IMR-90 (cell line): Measurements from ENCODE around the gene CLEC16A. TPM values are rescaled to one million over a fixed set of nuclear protein-coding genes. Genes with fewer than 3 reads are reported as not detected.

Experiments
- ATAC-seq: fragments of 200-7000 bp; cut with Tn5 transposase; 2 replicates; pipeline ENCODE4 v1.9.1; 2020; ENCODE audit warnings: low read depth, mild to moderate bottlenecking, moderate library complexity
- BruUV-seq: library from RNA; stranded (reverse); fragments of 400-500 nt; replicated peaks from 2 replicates; lab custom pipeline; 2021; lab: Mats Ljungman, UMichigan
- CTCF ChIA-PET: fragments of 300-600 bp; formaldehyde crosslinking; extraction: SDS; loops from one replicate; lab custom pipeline; 2021; ENCODE audit warnings: antibody characterized with exemption; lab: Yijun Ruan, JAX
- POLR2A ChIA-PET: fragments of 300-600 bp; sonication (Branson Sonifier 250); formaldehyde crosslinking; loops from one replicate; lab custom pipeline; 2022; ENCODE audit warnings: antibody characterized with exemption; ENCODE audit not compliant: unreplicated experiment; lab: Charles Lee
- DNase-seq: peaks from one replicate; pipeline ENCODE4 v3.0.0; 2013
- H2AFZ ChIP-seq: replicated peaks from 2 replicates; pipeline ENCODE3; 2013; ENCODE audit warnings: low read length, mild to moderate bottlenecking; ENCODE audit not compliant: poor library complexity
- H2AK5ac ChIP-seq: 2 replicates; pipeline ENCODE4 v1.6.1; 2013; ENCODE audit warnings: low read depth, low read length, inconsistent platforms
- H2AK9ac ChIP-seq: replicated peaks from 2 replicates; pipeline ENCODE3; 2013; ENCODE audit warnings: mild to moderate bottlenecking, low read depth, low read length, moderate library complexity; ENCODE audit not compliant: poor library complexity
- H2BK120ac ChIP-seq: 2 replicates; pipeline ENCODE4 v1.6.1; 2013; ENCODE audit warnings: low read depth, low read length, inconsistent platforms
- H2BK15ac ChIP-seq: 3 replicates; pipeline ENCODE4 v1.6.1; 2013; ENCODE audit warnings: low read depth, low read length, inconsistent platforms
- H2BK20ac ChIP-seq: 2 replicates; pipeline ENCODE4 v1.6.1; 2013; ENCODE audit warnings: low read depth, mild to moderate bottlenecking, inconsistent platforms, low read length, moderate library complexity
- H2BK5ac ChIP-seq: 2 replicates; pipeline ENCODE4 v1.6.1; 2013; ENCODE audit warnings: mild to moderate bottlenecking, low read depth, low read length, inconsistent platforms; ENCODE audit not compliant: poor library complexity, severe bottlenecking
- H3K14ac ChIP-seq: replicated peaks from 2 replicates; pipeline ENCODE4 v1.6.1; 2013; ENCODE audit warnings: low read depth, low read length, inconsistent platforms
- H3K18ac ChIP-seq: 2 replicates; pipeline ENCODE4 v1.6.1; 2013; ENCODE audit warnings: low read depth, low read length, control low read depth
- H3K23ac ChIP-seq: 2 replicates; pipeline ENCODE4 v1.6.1; 2013; ENCODE audit warnings: low read depth, low read length, inconsistent platforms
- H3K27ac ChIP-seq: 2 replicates; pipeline ENCODE4 v1.5.1; 2013; ENCODE audit warnings: mild to moderate bottlenecking, control low read depth, low read length; ENCODE audit not compliant: insufficient read depth
- H3K27me3 ChIP-seq: 2 replicates; pipeline ENCODE4 v1.6.1; 2013; ENCODE audit warnings: low read length; ENCODE audit not compliant: control insufficient read depth, insufficient read depth
- H3K36me3 ChIP-seq: 2 replicates; pipeline ENCODE4 v1.6.1; 2013; ENCODE audit warnings: low read length, mixed read lengths; ENCODE audit not compliant: control insufficient read depth, insufficient read depth
- H3K4ac ChIP-seq: 2 replicates; pipeline ENCODE4 v1.6.1; 2013; ENCODE audit warnings: low read depth, low read length, inconsistent platforms
- H3K4me1 ChIP-seq: 2 replicates; pipeline ENCODE4 v1.6.1; 2013; ENCODE audit warnings: low read length, mixed read lengths; ENCODE audit not compliant: control insufficient read depth, insufficient read depth
- H3K4me2 ChIP-seq: 2 replicates; pipeline ENCODE4 v1.6.1; 2013; ENCODE audit warnings: low read depth, mild to moderate bottlenecking, control low read depth, low read length, moderate library complexity
- H3K4me3 ChIP-seq: 2 replicates; pipeline ENCODE4 v1.5.1; 2013; ENCODE audit warnings: low read depth, mild to moderate bottlenecking, control low read depth, low read length, moderate library complexity; ENCODE audit not compliant: insufficient read depth
- H3K56ac ChIP-seq: 2 replicates; pipeline ENCODE4 v1.6.1; 2013; ENCODE audit warnings: low read length, inconsistent platforms; ENCODE audit not compliant: insufficient read depth; ENCODE audit errors: extremely low read depth
- H3K79me1 ChIP-seq, 2 experiments: 2 replicates each; pipeline ENCODE4 v1.6.1; 2013; ENCODE audit warnings: low read length in 2 of 2, inconsistent platforms in 1 of 2, low read depth in 1 of 2
- H3K9ac ChIP-seq: 2 replicates; pipeline ENCODE4 v1.6.1; 2013; ENCODE audit warnings: low read depth, low read length, control low read depth
- H3K9me1 ChIP-seq: 2 replicates; pipeline ENCODE4 v1.6.1; 2013; ENCODE audit warnings: low read length, inconsistent platforms; ENCODE audit not compliant: insufficient read depth
- H3K9me3 ChIP-seq: 2 replicates; pipeline ENCODE4 v1.6.1; 2013; ENCODE audit warnings: low read length; ENCODE audit not compliant: control insufficient read depth, insufficient read depth
- H4K20me1 ChIP-seq: 2 replicates; pipeline ENCODE4 v1.6.1; 2013; ENCODE audit warnings: low read length, inconsistent platforms; ENCODE audit not compliant: insufficient read depth
- H4K5ac ChIP-seq: 2 replicates; pipeline ENCODE4 v1.6.1; 2013; ENCODE audit warnings: mild to moderate bottlenecking, low read depth, low read length, control low read depth
- H4K8ac ChIP-seq, 2 experiments: 2 replicates each; pipeline ENCODE4 v1.6.1; 2013; ENCODE audit warnings: low read depth in 2 of 2, low read length in 2 of 2, control low read depth in 1 of 2, inconsistent platforms in 1 of 2
- H4K91ac ChIP-seq: 2 replicates; pipeline ENCODE4 v1.6.1; 2013; ENCODE audit warnings: low read depth, low read length, inconsistent platforms; ENCODE audit not compliant: insufficient read depth
- BHLHE40 ChIP-seq: fragments of 150-350 bp; IDR thresholded peaks from 2 replicates; pipeline ENCODE4 v1.6.1; 2016; ENCODE audit warnings: mild to moderate bottlenecking, low read depth, low read length
- CEBPB ChIP-seq: IDR thresholded peaks from 2 replicates; pipeline ENCODE4 v1.6.1; 2012; ENCODE audit warnings: low read depth, low read length, improper control_type of control experiment
- CHD1 ChIP-seq: IDR thresholded peaks from 2 replicates; pipeline ENCODE4 v1.6.1; 2012; ENCODE audit warnings: low read depth, low read length, improper control_type of control experiment
- CTCF ChIP-seq: conservative IDR thresholded peaks from 2 replicates; pipeline ENCODE4 v1.5.1; 2012; ENCODE audit warnings: mild to moderate bottlenecking, low read depth, low read length, improper control_type of control experiment
- ELK1 ChIP-seq: fragments of 150-350 bp; IDR thresholded peaks from 2 replicates; pipeline ENCODE4 v1.6.1; 2016; ENCODE audit warnings: low read depth, mild to moderate bottlenecking, low read length, moderate library complexity, borderline replicate concordance
- MAFK ChIP-seq: IDR thresholded peaks from 2 replicates; pipeline ENCODE4 v1.6.1; 2012; ENCODE audit warnings: low read depth, low read length, improper control_type of control experiment
- MAZ ChIP-seq: IDR thresholded peaks from 2 replicates; pipeline ENCODE4 v1.6.1; 2012; ENCODE audit warnings: low read depth, mild to moderate bottlenecking, low read length, improper control_type of control experiment, moderate library complexity, borderline replicate concordance
- MXI1 ChIP-seq: IDR thresholded peaks from 2 replicates; pipeline ENCODE4 v1.6.1; 2012; ENCODE audit warnings: low read depth, mild to moderate bottlenecking, low read length, moderate library complexity, borderline replicate concordance
- NFE2L2 ChIP-seq: fragments of 150-350 bp; IDR thresholded peaks from 2 replicates; pipeline ENCODE4 v1.6.1; 2016; ENCODE audit warnings: low read depth, mild to moderate bottlenecking, low read length
- POLR2A ChIP-seq: IDR thresholded peaks from 2 replicates; pipeline ENCODE4 v1.6.1; 2012; ENCODE audit warnings: mild to moderate bottlenecking, low read depth, low read length
- RAD21 ChIP-seq: IDR thresholded peaks from 2 replicates; pipeline ENCODE4 v1.6.1; 2012; ENCODE audit warnings: low read length, improper control_type of control experiment
- RCOR1 ChIP-seq: IDR thresholded peaks from 2 replicates; pipeline ENCODE4 v1.6.1; 2012; ENCODE audit warnings: mild to moderate bottlenecking, low read length, improper control_type of control experiment; ENCODE audit not compliant: insufficient replicate concordance
- SMC3 ChIP-seq: fragments of 150-350 bp; IDR thresholded peaks from 2 replicates; pipeline ENCODE4 v1.6.1; 2016; ENCODE audit warnings: low read depth, mild to moderate bottlenecking, antibody characterized with exemption, low read length, moderate library complexity
- USF2 ChIP-seq: fragments of 150-350 bp; IDR thresholded peaks from 2 replicates; pipeline ENCODE4 v1.6.1; 2017; ENCODE audit warnings: mild to moderate bottlenecking, antibody characterized with exemption, low read length, low read depth
- WGBS, 2 experiments: methylation state at CpG; one replicate each; pipeline versions ENCODE4 v1.1.5 to v1.1.7; 2013; ENCODE audit warnings: missing lambda C conversion rate in 2 of 2; ENCODE audit not compliant: insufficient read length in 1 of 2; ENCODE audit errors: extremely low coverage in 2 of 2; 5-methylcytosine and 5-hydroxymethylcytosine counted together
- dilution Hi-C: fragments of 300-500 bp; cut with HindIII; formaldehyde crosslinking; loops from one replicate; pipeline ENCODE4 v1.14.3; 2018; ENCODE audit warnings: low sequenced_read_pairs; ENCODE audit not compliant: unreplicated experiment
- in situ Hi-C: fragments of 300-500 bp; cut with MboI; formaldehyde crosslinking; loops from 3 replicates; pipeline ENCODE4 v1.14.3; 2019; ENCODE audit warnings: low sequenced_read_pairs, inconsistent platforms, mixed read lengths
- intact Hi-C: fragments of 100-400 bp; cut with micrococcal nuclease; formaldehyde crosslinking; loops from 2 replicates; pipeline ENCODE4 v1.10.0; 2022
- polyA plus RNA-seq, 3 experiments: library from polyadenylated mRNA; depleted of rRNA; stranded (reverse); fragments of >200 nt; gene quantifications; 2 replicates each; pipeline ENCODE4 v1.2.3, GENCODE V29; 2012; ENCODE audit warnings: low replicate concordance in 1 of 3
- total RNA-seq: library from RNA; depleted of rRNA; stranded (reverse); fragments of >200 nt; gene quantifications from 2 replicates; pipeline ENCODE4 v1.2.3, GENCODE V29; 2012

The CLEC16A gene
- total and polyA plus RNA-seq, 2 of the 4 experiments (the other 2 are of a cell fraction) = 15.9 to 16.5 TPM

GRCh38 chr16:11114366-11115164, 170.2 kb downstream of the CLEC16A start:
- CTCF ChIA-PET = no interaction called here
- Histone ChIP-seq H2BK20ac (peak overlapping the region; percentile 65; the same call in 1 of the 2 replicates), H2AFZ (no peak overlapping the region), H2BK15ac (peak overlapping the region; percentile 96), H3K4ac (peak overlapping the region; percentile 90), H3K9ac (no peak overlapping the region), H3K9me3 (peaks cover 3% of the 10 kb centered on the region), H3K27me3 (no peaks in the 10 kb centered on the region), H3K4me3 (no peak overlapping the region), H4K20me1 (no peaks in the 10 kb centered on the region), H3K14ac (peak overlapping the region; percentile 89), H3K27ac (peak overlapping the region; percentile 43; the same call in 1 of the 2 replicates), H3K36me3 (0 out of 2 replicates have a peak, but pooled peaks cover 2% of the 10 kb centered on the region), H4K5ac (peak overlapping the region; percentile 57), H2AK5ac (peak overlapping the region; percentile 99), H2BK5ac (peak overlapping the region; percentile 46), H3K4me2 (no peak overlapping the region), H4K91ac (peak overlapping the region; percentile 75), H3K4me1 (peaks cover 25% of the 10 kb centered on the region), H3K79me1 (peaks cover 0 to 8% of the 10 kb centered on the region in 2 experiments; a peak in 1 of 4 replicates), H3K9me1 (peaks cover 20% of the 10 kb centered on the region), H2AK9ac (peak overlapping the region; percentile 44), H4K8ac (peak overlapping the region in 1 of 2 experiments; percentile 50; a peak in 2 of 4 replicates), H3K56ac (no peak overlapping the region), H2BK120ac (peak overlapping the region; percentile 84), H3K23ac (peak overlapping the region; percentile 27), H3K18ac (peak overlapping the region; percentile 87)
- BruUV-seq = no TSS peak
- in situ Hi-C loops (no loop called here), dilution Hi-C loops (no loop called here), intact Hi-C loops (no loop called here)
- ATAC-seq (no peak), DNase-seq (no peak)
- POLR2A ChIA-PET = interaction anchor here (0.6 kb wide), 1 partner anchor 87 kb away, joined by 3 read pairs; no protein-coding TSS in a partner anchor
- WGBS, 2 experiments = 98% methylated on average over 9 of the region's 15 CpGs; no CpG with 5 or more reads in 1 of the 2 experiments
- TF ChIP-seq SMC3 (no peak), RAD21 (no peak), MAFK (no peak), CTCF (no peak), BHLHE40 (no peak), RCOR1 (no peak), NFE2L2 (no peak), ELK1 (no peak), MXI1 (no peak), CEBPB (no peak), CHD1 (no peak), MAZ (no peak), USF2 (no peak), POLR2A (no peak)
